NOMO-1 (cell line): ENCODE data around the gene MAD2L1BP.
"Not testable (repeated sequence)": the region's sequence is repeated elsewhere in the genome, so short reads cannot be mapped to it uniquely, and the experiment has no call there.

Source experiments
- DNase-seq, 2 experiments: peaks; one replicate each; lab custom pipeline; 2025; ENCODE audit not compliant: unreplicated experiment in 2 of 2; lab: John Stamatoyannopoulos, UW

The MAD2L1BP gene

GRCh38 chr6:43635387-43636307 lies at the start of gene MAD2L1BP:
Gene MAD2L1BP (plus strand): TSS chr6:43635840. CDS start chr6:43635876, 36 bp downstream.
- peak; percentile 69 to 70 for DNase-seq

GRCh38 chr6:43588194-43588593 lies 47.4 kb upstream of the MAD2L1BP start:
- no peak for DNase-seq

GRCh38 chr6:43589564-43589963 lies 46.1 kb upstream of the MAD2L1BP start:
- DNase-seq, result not testable (repeated sequence)

- no peak for DNase-seq
Observed at GRCh38 chr6:43593938-43594337, 41.7 kb upstream of the MAD2L1BP start.

- no peak for DNase-seq
Observed at GRCh38 chr6:43600595-43600994, 35.0 kb upstream of the MAD2L1BP start.

GRCh38 chr6:43604174-43604573 lies 31.5 kb upstream of the MAD2L1BP start:
- no peak for DNase-seq

- DNase-seq, result no peak
Observed at GRCh38 chr6:43606019-43606418, 29.6 kb upstream of the MAD2L1BP start.

GRCh38 chr6:43608310-43608763 lies 27.3 kb upstream of the MAD2L1BP start:
- peak; percentile 28 to 37 for DNase-seq

GRCh38 chr6:43608807-43609206 lies 26.8 kb upstream of the MAD2L1BP start:
- DNase-seq, result peak; percentile 68 to 73

GRCh38 chr6:43609402-43609801 lies 26.2 kb upstream of the MAD2L1BP start:
- no peak for DNase-seq

- DNase-seq, result no peak
Observed at GRCh38 chr6:43610431-43610830, 25.2 kb upstream of the MAD2L1BP start.

GRCh38 chr6:43613721-43614395 lies 21.8 kb upstream of the MAD2L1BP start:
- DNase-seq, result no peak

- DNase-seq, result no peak
Observed at GRCh38 chr6:43614396-43614730, 21.3 kb upstream of the MAD2L1BP start.

GRCh38 chr6:43616725-43617472 lies 18.7 kb upstream of the MAD2L1BP start:
- DNase-seq, result no peak

- no peak for DNase-seq
Observed at GRCh38 chr6:43621078-43621835, 14.4 kb upstream of the MAD2L1BP start.

- DNase-seq, result no peak
Observed at GRCh38 chr6:43621836-43622180, 13.8 kb upstream of the MAD2L1BP start.

- no peak for DNase-seq
Observed at GRCh38 chr6:43622541-43622940, 13.1 kb upstream of the MAD2L1BP start.

GRCh38 chr6:43623880-43624785 lies 11.5 kb upstream of the MAD2L1BP start:
- DNase-seq, result no peak

- no peak for DNase-seq
Observed at GRCh38 chr6:43624786-43625288, 10.8 kb upstream of the MAD2L1BP start.
